T-helper 1 cell treated with Interleukin-12 subunit alpha and Interleukin-12 subunit beta and Interleukin-4 antibody, amounts not matched to agents 30 μg/mL and 1 μg/mL, for 36 hours (primary cell): ENCODE data around the gene EDN3.

Source experiments
- H3K27ac Mint-ChIP-seq: one replicate; pipeline ENCODE4 v1.8.0; 2021; ENCODE audit warnings: mild to moderate bottlenecking, mixed read lengths
- H3K27me3 Mint-ChIP-seq: one replicate; pipeline ENCODE4 v1.8.0; 2021; ENCODE audit warnings: low read depth, mixed read lengths
- H3K36me3 Mint-ChIP-seq: one replicate; pipeline ENCODE4 v1.8.0; 2021; ENCODE audit warnings: low read depth, mixed read lengths
- H3K4me1 Mint-ChIP-seq: one replicate; pipeline ENCODE4 v1.8.0; 2021; ENCODE audit warnings: low read depth, mixed read lengths
- H3K4me3 Mint-ChIP-seq: one replicate; pipeline ENCODE4 v1.8.0; 2021; ENCODE audit warnings: mild to moderate bottlenecking, moderate library complexity, mixed read lengths
- H3K9me3 Mint-ChIP-seq: one replicate; pipeline ENCODE4 v1.8.0; 2021; ENCODE audit warnings: mixed read lengths

EDN3 gene

GRCh38 chr20:59291740-59292383 lies 8.5 kb upstream of the EDN3 start:
- H3K4me1 Mint-ChIP-seq: no peaks in the 10 kb centered on the region
- H3K9me3 Mint-ChIP-seq: no peaks in the 10 kb centered on the region
- no peak overlapping the region for H3K4me3 Mint-ChIP-seq
- H3K27me3 Mint-ChIP-seq: peaks cover 35% of the 10 kb centered on the region
- no peak overlapping the region for H3K27ac Mint-ChIP-seq
- H3K36me3 Mint-ChIP-seq: no peaks in the 10 kb centered on the region

- no peaks in the 10 kb centered on the region for H3K36me3 Mint-ChIP-seq
- no peaks in the 10 kb centered on the region for H3K9me3 Mint-ChIP-seq
- H3K4me3 Mint-ChIP-seq: no peak overlapping the region
- peaks cover 63% of the 10 kb centered on the region for H3K27me3 Mint-ChIP-seq
- no peak overlapping the region for H3K27ac Mint-ChIP-seq
- H3K4me1 Mint-ChIP-seq: no peaks in the 10 kb centered on the region
Observed at GRCh38 chr20:59295531-59295930, 4.9 kb upstream of the EDN3 start.

GRCh38 chr20:59297686-59298085 lies 2.7 kb upstream of the EDN3 start:
- peaks cover 77% of the 10 kb centered on the region for H3K27me3 Mint-ChIP-seq
- no peaks in the 10 kb centered on the region for H3K4me1 Mint-ChIP-seq
- H3K36me3 Mint-ChIP-seq: no peaks in the 10 kb centered on the region
- no peak overlapping the region for H3K4me3 Mint-ChIP-seq
- no peak overlapping the region for H3K27ac Mint-ChIP-seq
- no peaks in the 10 kb centered on the region for H3K9me3 Mint-ChIP-seq

- Mint-ChIP-seq H3K4me1 (no peaks in the 10 kb centered on the region), H3K27ac (no peak overlapping the region), H3K4me3 (no peak overlapping the region), H3K9me3 (no peaks in the 10 kb centered on the region), H3K36me3 (no peaks in the 10 kb centered on the region), H3K27me3 (peaks cover 79% of the 10 kb centered on the region)
Observed at GRCh38 chr20:59299945-59300332, 472 bp upstream of the EDN3 start.

GRCh38 chr20:59301343-59302007 lies 1.1 kb downstream of the EDN3 start:
- Mint-ChIP-seq H3K27me3 (peaks cover 69% of the 10 kb centered on the region), H3K4me1 (no peaks in the 10 kb centered on the region), H3K27ac (no peak overlapping the region), H3K9me3 (no peaks in the 10 kb centered on the region), H3K36me3 (no peaks in the 10 kb centered on the region), H3K4me3 (no peak overlapping the region)

- no peak overlapping the region for H3K27ac Mint-ChIP-seq
Observed at GRCh38 chr20:59305908-59306655, 5.7 kb downstream of the EDN3 start.

GRCh38 chr20:59307270-59307669 lies 6.9 kb downstream of the EDN3 start:
- peaks cover 33% of the 10 kb centered on the region for H3K27me3 Mint-ChIP-seq
- H3K36me3 Mint-ChIP-seq: no peaks in the 10 kb centered on the region
- H3K9me3 Mint-ChIP-seq: no peaks in the 10 kb centered on the region
- H3K4me3 Mint-ChIP-seq: no peak overlapping the region
- no peak overlapping the region for H3K27ac Mint-ChIP-seq
- peaks cover 2% of the 10 kb centered on the region for H3K4me1 Mint-ChIP-seq

More at GRCh38 chr20:59305908-59306655, 5.7 kb downstream of the EDN3 start:
- Mint-ChIP-seq H3K4me3 (no peak overlapping the region), H3K36me3 (no peaks in the 10 kb centered on the region), H3K4me1 (peaks cover 2% of the 10 kb centered on the region), H3K27me3 (peaks cover 43% of the 10 kb centered on the region), H3K9me3 (no peaks in the 10 kb centered on the region)

- Mint-ChIP-seq H3K27ac (no peak overlapping the region), H3K4me1 (peaks cover 2% of the 10 kb centered on the region), H3K9me3 (no peaks in the 10 kb centered on the region), H3K4me3 (no peak overlapping the region), H3K36me3 (no peaks in the 10 kb centered on the region), H3K27me3 (peaks cover 23% of the 10 kb centered on the region)
Observed at GRCh38 chr20:59308493-59309201, 8.2 kb downstream of the EDN3 start.

- Mint-ChIP-seq H3K4me3 (no peak overlapping the region), H3K36me3 (no peaks in the 10 kb centered on the region), H3K4me1 (peaks cover 2% of the 10 kb centered on the region), H3K27me3 (peaks cover 20% of the 10 kb centered on the region), H3K9me3 (no peaks in the 10 kb centered on the region), H3K27ac (no peak overlapping the region)
Observed at GRCh38 chr20:59309218-59309617, 8.8 kb downstream of the EDN3 start.

GRCh38 chr20:59314997-59315396 lies 14.6 kb downstream of the EDN3 start:
- no peak overlapping the region for H3K4me3 Mint-ChIP-seq
- no peak overlapping the region for H3K27ac Mint-ChIP-seq
- no peaks in the 10 kb centered on the region for H3K36me3 Mint-ChIP-seq
- H3K4me1 Mint-ChIP-seq: no peaks in the 10 kb centered on the region
- peaks cover 7% of the 10 kb centered on the region for H3K27me3 Mint-ChIP-seq
- H3K9me3 Mint-ChIP-seq: no peaks in the 10 kb centered on the region

GRCh38 chr20:59316911-59317731 lies 16.7 kb downstream of the EDN3 start:
- H3K4me1 Mint-ChIP-seq: no peaks in the 10 kb centered on the region
- no peak overlapping the region for H3K4me3 Mint-ChIP-seq
- H3K36me3 Mint-ChIP-seq: no peaks in the 10 kb centered on the region
- H3K27ac Mint-ChIP-seq: no peak overlapping the region
- H3K9me3 Mint-ChIP-seq: no peaks in the 10 kb centered on the region
- H3K27me3 Mint-ChIP-seq: no peaks in the 10 kb centered on the region

GRCh38 chr20:59318201-59318790 lies 17.9 kb downstream of the EDN3 start:
- no peaks in the 10 kb centered on the region for H3K9me3 Mint-ChIP-seq
- no peaks in the 10 kb centered on the region for H3K4me1 Mint-ChIP-seq
- H3K27ac Mint-ChIP-seq: no peak overlapping the region
- no peaks in the 10 kb centered on the region for H3K27me3 Mint-ChIP-seq
- H3K4me3 Mint-ChIP-seq: no peak overlapping the region
- no peaks in the 10 kb centered on the region for H3K36me3 Mint-ChIP-seq

GRCh38 chr20:59318803-59319202 lies 18.4 kb downstream of the EDN3 start:
- no peak overlapping the region for H3K27ac Mint-ChIP-seq
- H3K9me3 Mint-ChIP-seq: no peaks in the 10 kb centered on the region
- no peaks in the 10 kb centered on the region for H3K36me3 Mint-ChIP-seq
- H3K4me1 Mint-ChIP-seq: no peaks in the 10 kb centered on the region
- no peaks in the 10 kb centered on the region for H3K27me3 Mint-ChIP-seq
- H3K4me3 Mint-ChIP-seq: no peak overlapping the region

- no peaks in the 10 kb centered on the region for H3K36me3 Mint-ChIP-seq
- H3K27me3 Mint-ChIP-seq: no peaks in the 10 kb centered on the region
- no peaks in the 10 kb centered on the region for H3K4me1 Mint-ChIP-seq
- H3K27ac Mint-ChIP-seq: no peak overlapping the region
- H3K4me3 Mint-ChIP-seq: no peak overlapping the region
- H3K9me3 Mint-ChIP-seq: no peaks in the 10 kb centered on the region
Observed at GRCh38 chr20:59320426-59320825, 20.0 kb downstream of the EDN3 start.
